GM19395 (cell line): ENCODE results near the gene AMHR2.
"Not testable (repeated sequence)": the region's sequence is repeated elsewhere in the genome, so short reads cannot be mapped to it uniquely, and the experiment has no call there.

Experiments used
- ATAC-seq: cut with Tn5 transposase; IDR thresholded peaks from one replicate; pipeline ENCODE4 v1.9.1; 2021; ENCODE audit warnings: mild to moderate bottlenecking, moderate library complexity; ENCODE audit not compliant: unreplicated experiment

AMHR2 gene

GRCh38 chr12:53414756-53415417 lies 8.8 kb upstream of the AMHR2 start:
- ATAC-seq, result no peak

GRCh38 chr12:53415752-53416389 lies 7.8 kb upstream of the AMHR2 start:
- ATAC-seq, result not testable (repeated sequence)

- not testable (repeated sequence) for ATAC-seq
These were observed 6.3 kb upstream of the AMHR2 start for GRCh38 chr12:53417291-53417816.

GRCh38 chr12:53418221-53418620 lies 5.4 kb upstream of the AMHR2 start:
- no peak for ATAC-seq

- ATAC-seq, result no peak
These were observed 3.9 kb upstream of the AMHR2 start for GRCh38 chr12:53419756-53420155.

GRCh38 chr12:53422247-53422646 lies 1.4 kb upstream of the AMHR2 start:
- not testable (repeated sequence) for ATAC-seq

GRCh38 chr12:53424626-53425514 lies 1.2 kb downstream of the AMHR2 start:
- no peak for ATAC-seq

- no peak for ATAC-seq
These were observed 2.0 kb downstream of the AMHR2 start for GRCh38 chr12:53425515-53426150.

- ATAC-seq, result no peak
These were observed 4.4 kb downstream of the AMHR2 start for GRCh38 chr12:53427905-53428594.

- no peak for ATAC-seq
These were observed 5.1 kb downstream of the AMHR2 start for GRCh38 chr12:53428741-53429140.

- no peak for ATAC-seq
These were observed 6.5 kb downstream of the AMHR2 start for GRCh38 chr12:53430116-53430515.

- ATAC-seq, result no peak
These were observed 7.5 kb downstream of the AMHR2 start for GRCh38 chr12:53431187-53431586.

GRCh38 chr12:53435326-53435725 lies 11.7 kb downstream of the AMHR2 start:
- not testable (repeated sequence) for ATAC-seq

GRCh38 chr12:53439582-53439981 lies 15.9 kb downstream of the AMHR2 start:
- ATAC-seq, result not testable (repeated sequence)

GRCh38 chr12:53441040-53441833 lies 17.6 kb downstream of the AMHR2 start, which contains the start of gene PRR13:
TSS of gene PRR13 (plus strand) at chr12:53441734. CDS start at chr12:53442715, 981 bp downstream.
- peak; percentile 96 for ATAC-seq

- ATAC-seq, result no peak
These were observed 20.3 kb downstream of the AMHR2 start for GRCh38 chr12:53443955-53444354.

GRCh38 chr12:53444593-53445325 lies 21.1 kb downstream of the AMHR2 start:
- not testable (repeated sequence) for ATAC-seq

- no peak for ATAC-seq
These were observed 27.3 kb downstream of the AMHR2 start for GRCh38 chr12:53450936-53451335.
